EH (cell line): Measurements from ENCODE around the gene MATK.
A peak's percentile ranks its signal among the peaks of the same experiment; 100 is the strongest.

ENCODE experiments used
- DNase-seq: peaks from one replicate; pipeline ENCODE4 v3.0.0-alpha.2; 2015; ENCODE audit warnings: low read depth

The MATK gene

DNA sequence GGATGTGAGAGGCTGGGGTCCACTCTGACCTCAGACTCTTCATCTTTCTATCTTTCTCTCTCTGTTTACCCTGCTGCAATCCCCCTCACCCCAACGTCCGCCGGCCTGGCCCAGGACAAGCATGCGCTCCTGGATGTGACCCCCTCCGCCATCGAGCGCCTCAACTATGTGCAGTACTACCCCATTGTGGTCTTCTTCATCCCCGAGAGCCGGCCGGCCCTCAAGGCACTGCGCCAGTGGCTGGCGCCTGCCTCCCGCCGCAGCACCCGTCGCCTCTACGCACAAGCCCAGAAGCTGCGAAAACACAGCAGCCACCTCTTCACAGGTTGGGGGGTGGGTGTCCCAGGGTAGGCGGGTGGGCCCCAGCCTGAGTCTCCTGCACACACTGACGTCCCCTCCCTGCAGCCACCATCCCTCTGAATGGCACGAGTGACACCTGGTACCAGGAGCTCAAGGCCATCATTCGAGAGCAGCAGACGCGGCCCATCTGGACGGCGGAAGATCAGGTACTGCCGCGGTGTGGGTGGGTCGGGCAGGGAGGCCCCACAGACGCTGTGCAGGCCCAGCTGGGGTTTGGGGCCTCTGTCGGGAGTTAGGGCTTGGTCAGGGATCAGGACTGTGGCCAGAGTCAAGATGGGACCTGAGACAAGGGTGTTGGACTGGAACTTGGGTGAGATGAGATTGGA, 39.7 kb downstream of the MATK start:
- DNase-seq: no peak

DNA sequence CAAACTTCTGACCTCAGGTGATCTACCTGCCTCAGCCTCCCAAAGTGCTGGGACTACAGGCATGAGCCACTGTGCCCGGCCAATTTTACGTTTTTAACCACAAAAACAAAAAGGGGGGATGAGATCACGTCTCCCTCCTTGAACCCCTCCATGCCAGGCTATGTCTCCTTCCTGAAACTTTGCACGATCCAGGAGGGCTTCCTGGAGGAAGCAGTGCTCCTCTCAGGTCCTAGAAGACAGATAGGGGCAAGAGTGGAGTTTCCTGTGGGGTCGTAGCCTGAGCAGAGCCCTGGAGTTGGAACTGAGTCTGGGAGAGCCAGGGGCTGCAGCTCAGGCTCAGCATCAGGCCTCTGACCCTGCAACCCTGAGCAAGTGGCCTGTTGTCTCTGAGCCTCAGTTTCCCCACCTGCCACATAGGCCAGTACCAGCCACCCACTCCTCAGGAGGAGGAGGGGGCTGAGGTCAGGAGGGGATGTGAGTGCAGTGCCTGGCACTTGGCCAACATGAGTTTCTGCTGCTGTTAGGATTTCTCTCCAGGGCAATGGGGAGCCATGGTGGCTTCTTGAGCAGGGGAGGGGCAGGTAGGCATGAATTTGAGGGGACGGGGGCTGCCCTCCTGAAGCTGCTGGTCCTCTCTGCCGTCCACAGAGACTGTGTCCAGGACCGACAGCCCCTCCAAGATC, 40.7 kb downstream of the MATK start:
- no peak for DNase-seq

DNA sequence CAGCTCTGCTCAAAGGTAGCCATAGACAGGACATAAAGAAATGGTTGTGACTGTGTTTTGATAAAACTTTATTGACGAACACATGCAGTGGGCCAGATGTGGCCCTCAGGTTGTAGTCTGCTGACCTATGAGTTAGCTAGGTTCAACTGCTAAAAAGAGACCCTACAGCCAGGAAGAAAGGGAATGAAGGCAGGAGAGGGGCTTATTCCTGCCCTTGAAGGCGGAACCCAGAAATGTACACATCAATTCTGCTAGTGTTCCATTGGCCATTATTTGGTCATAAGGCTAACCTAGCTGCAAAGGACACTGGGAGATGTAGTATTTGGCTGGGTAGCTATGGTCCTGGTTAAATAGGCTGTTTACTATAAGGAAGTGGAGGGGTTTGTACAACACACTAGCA, 42.7 kb downstream of the MATK start:
- peak; percentile 18 for DNase-seq

DNA sequence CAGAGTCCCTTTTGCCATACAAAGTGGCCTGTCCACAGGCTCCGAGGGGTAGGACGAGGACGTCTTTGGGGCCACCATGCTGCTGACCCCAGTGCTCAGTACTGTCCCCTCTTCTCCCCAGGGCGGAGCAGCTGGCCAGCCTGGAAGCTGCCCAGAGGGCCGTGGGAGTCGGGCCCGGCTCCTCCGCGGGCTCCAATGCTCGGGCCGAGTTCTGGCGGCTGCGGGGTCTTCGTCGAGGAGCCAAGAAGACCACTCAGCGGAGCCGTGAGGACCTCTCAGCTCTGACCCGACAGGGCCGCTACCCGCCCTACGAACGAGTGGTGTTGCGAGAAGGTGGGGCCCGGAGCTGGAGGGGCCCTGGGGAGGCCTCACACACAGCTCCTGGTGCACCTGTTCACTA, 45.8 kb downstream of the MATK start:
- no peak for DNase-seq

DNA sequence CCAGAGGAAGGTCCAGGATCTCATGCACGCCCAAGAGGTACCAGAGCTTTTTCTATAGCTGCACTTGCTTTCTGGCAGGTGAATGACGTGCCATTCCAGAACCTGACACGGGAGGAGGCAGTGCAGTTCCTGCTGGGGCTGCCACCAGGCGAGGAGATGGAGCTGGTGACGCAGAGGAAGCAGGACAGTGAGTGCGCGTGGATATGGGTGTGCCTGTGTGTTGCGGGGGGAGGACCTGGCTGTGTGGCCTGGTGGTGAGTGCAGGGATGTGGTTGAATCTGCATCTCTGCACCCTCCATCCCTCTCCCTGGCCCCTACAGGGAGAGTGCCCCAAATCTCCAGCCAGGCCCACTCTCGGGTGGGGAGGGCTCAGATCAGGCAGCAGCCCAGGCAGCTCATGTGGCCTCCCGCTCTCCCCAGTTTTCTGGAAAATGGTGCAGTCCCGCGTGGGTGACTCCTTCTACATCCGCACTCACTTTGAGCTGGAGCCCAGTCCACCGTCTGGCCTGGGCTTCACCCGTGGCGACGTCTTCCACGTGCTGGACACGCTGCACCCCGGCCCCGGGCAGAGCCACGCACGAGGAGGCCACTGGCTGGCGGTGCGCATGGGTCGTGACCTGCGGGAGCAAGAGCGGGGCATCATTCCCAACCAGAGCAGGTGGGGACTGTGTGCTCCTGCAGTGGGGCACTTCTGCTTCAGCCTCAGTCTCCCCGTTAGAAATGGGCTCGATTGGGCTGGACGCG, 47.5 kb downstream of the MATK start:
- no peak for DNase-seq

DNA sequence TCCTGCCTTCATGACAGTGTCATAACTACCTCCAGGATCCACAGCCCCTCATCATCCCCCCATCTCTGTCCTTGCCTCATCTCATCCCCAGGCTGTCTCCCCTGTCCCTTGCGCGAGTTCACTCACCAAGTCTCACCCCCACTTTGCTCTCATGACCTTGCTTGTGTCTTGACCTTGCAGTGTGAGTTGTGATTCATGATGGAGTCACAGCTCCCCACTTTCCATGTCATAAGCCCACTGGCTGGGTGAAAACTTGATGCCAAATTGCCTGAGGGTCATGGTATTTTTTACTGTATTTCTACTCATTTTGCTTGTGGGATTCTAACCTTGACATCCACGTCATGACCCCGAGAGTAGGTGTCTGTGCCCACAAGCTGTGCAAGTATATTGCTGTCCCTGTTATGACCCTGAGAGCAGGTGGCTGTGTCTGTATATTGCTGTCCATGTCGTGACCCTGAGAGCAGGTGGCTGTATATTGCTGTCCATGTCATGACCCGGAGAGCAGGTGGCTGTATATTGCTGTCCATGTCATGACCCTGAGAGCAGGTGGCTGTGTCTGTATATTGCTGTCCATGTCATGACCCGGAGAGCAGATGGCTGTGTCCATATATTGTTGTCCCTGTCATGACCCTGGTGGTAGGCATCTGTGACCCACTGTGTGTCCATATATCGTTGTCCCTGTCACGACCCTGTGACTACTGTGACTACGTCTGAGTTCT, 48.5 kb downstream of the MATK start:
- no peak for DNase-seq

DNA sequence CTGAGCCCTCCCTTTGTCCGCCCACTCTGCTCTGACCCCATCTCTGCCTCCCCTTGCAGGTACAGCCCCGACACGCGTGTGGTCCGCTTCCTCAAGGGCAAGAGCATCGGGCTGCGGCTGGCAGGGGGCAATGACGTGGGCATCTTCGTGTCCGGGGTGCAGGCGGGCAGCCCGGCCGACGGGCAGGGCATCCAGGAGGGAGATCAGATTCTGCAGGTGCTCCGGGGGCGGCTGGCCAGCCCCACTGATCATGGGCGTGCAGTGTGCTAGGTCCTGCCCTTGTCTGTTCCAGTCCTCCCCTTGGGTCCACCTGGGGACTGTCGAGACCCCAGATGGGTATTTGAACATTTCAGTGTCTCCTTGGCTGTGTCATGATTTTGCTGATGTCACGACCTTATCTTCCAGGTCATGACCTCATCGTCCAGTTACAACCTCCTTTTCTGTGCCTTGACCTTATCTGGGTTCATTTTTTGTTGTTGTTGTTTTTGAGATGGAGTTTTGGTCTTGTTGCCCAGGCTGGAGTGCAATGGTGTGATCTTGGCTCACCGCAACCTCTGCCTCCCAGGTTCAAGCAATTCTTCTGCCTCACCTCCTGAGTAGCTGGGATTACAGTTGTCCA, 50.0 kb downstream of the MATK start:
- DNase-seq: no peak

DNA sequence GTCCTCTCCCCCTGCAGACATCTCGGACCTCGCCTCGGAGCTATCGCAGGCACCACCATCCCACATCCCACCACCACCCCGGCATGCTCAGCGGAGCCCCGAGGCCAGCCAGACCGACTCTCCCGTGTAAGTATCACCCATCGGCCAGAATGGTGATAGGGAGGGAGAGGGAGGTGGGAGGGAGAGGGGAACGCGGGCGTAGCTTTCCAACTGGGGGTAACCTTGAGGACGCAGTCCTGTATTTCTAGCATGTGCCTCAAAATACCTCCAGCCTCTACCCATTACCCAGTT, 51.9 kb downstream of the MATK start:
- DNase-seq: no peak

DNA sequence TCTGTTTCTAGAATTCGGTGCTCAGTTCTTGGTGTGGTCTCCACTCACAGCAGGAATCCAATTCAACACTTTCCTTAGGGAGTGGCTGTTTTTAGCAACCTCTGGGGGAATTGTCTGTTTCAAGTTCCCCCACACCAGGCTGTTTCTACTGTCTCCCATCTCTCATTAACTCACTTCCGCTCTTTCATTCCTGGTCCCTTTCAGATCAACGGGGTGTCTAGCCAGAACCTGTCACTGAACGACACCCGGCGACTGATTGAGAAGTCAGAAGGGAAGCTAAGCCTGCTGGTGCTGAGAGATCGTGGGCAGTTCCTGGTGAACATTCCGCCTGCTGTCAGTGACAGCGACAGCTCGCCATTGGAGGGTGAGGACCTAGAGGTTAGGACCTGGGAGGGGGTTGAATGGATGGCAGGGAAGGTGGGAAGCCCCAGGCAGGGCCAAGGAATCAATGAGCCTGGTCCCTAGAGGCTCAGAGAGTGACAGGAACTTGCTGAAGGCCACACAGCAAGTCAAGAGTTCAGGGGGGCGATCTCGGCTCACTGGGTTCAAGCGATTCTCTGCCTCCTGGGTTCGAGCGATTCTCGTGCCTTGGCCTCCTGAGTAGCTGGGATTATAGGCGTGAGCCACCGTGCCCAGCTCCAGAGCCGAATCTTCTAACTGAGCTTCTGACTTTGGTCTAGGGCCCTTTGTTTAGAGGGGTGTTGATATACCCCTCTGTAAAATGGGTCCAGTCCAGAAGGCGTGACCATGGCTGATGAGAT, 52.5 kb downstream of the MATK start:
- no peak for DNase-seq

DNA sequence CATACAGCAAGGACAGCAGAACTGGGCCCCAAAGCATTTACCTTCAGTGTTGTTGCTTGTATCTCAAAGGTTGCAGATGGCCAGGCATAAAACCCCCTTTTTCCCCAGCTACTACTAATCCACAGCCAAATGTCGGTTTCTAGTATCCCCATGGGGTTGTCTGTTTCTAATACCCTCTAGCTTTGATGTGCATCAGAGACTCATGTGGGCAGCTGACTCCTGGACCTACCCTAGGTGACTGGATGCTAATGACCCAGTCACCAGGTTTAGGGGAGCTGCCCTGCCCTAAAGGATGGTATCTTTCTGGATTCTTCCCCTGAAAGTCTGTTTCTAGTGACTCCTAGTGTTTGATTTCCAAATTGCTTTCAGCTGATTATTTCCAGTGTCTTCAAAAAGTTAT, 54.1 kb downstream of the MATK start:
- DNase-seq: no peak

DNA sequence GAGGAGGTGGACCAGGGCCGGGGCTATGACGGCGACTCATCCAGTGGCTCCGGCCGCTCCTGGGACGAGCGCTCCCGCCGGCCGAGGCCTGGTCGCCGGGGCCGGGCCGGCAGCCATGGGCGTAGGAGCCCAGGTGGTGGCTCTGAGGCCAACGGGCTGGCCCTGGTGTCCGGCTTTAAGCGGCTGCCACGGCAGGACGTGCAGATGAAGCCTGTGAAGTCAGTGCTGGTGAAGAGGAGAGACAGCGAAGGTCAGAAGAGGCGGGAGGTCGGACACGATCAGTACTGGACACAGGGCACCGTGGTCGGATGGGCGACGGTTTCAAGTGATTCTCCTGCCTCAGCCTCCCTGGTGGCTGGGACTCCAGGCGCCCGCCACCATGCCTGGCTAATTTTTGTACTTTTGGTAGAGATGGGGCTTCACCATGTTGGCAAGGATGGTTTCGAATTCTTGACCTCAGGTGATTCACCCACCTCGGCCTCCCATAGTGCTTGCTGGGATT, 55.7 kb downstream of the MATK start:
- no peak for DNase-seq
